Measurements from ENCODE around the gene LRFN2. TPM values are rescaled to one million over a fixed set of nuclear protein-coding genes. Genes with fewer than 3 reads are reported as not detected.

The LRFN2 gene
- total RNA-seq, 1 donor = not detected

GRCh38 chr6:40349901-40350746 is 237.0 kb downstream of the LRFN2 start:
- TF ChIP-seq CTCF (IDR thresholded peaks at IDR 0.05; ENCODE audit: extremely low read depth, low read depth, low read length) = no peak
- no peaks in the 10 kb centered on the region for H3K4me1 ChIP-seq (ENCODE audit: insufficient read depth, low read length)
- H3K4me2 ChIP-seq (ENCODE audit: insufficient read depth, low read length) = no peak overlapping the region
- H4K20me1 ChIP-seq (ENCODE audit: insufficient read depth, low read length) = no peaks in the 10 kb centered on the region
- no peak overlapping the region for H3K4me3 ChIP-seq (ENCODE audit: insufficient read depth, low read length)
- H3K27me3 ChIP-seq (ENCODE audit: insufficient read depth, low read length) = no peaks in the 10 kb centered on the region
- no peak overlapping the region for H2AFZ ChIP-seq (ENCODE audit: low read length)
- H3K79me2 ChIP-seq (ENCODE audit: insufficient read depth, low read length) = no peaks in the 10 kb centered on the region
- peak; percentile 45 for DNase-seq (ENCODE audit: insufficient read length, low spot score, missing footprints)
- H3K27ac ChIP-seq (ENCODE audit: low read depth, low read length) = no peak overlapping the region
- H3K36me3 ChIP-seq (ENCODE audit: insufficient read depth, low read length) = no peaks in the 10 kb centered on the region
- H3K9me3 ChIP-seq (ENCODE audit: low read depth, low read length) = no peaks in the 10 kb centered on the region

GRCh38 chr6:40349123-40349900 is 237.9 kb downstream of the LRFN2 start:
- Histone ChIP-seq H4K20me1 (ENCODE audit: insufficient read depth, low read length) (no peaks in the 10 kb centered on the region), H3K9me3 (ENCODE audit: low read depth, low read length) (no peaks in the 10 kb centered on the region), H2AFZ (ENCODE audit: low read length) (no peak overlapping the region), H3K4me2 (ENCODE audit: insufficient read depth, low read length) (no peak overlapping the region), H3K4me1 (ENCODE audit: insufficient read depth, low read length) (no peaks in the 10 kb centered on the region), H3K27ac (ENCODE audit: low read depth, low read length) (no peak overlapping the region), H3K27me3 (ENCODE audit: insufficient read depth, low read length) (no peaks in the 10 kb centered on the region), H3K79me2 (ENCODE audit: insufficient read depth, low read length) (no peaks in the 10 kb centered on the region), H3K4me3 (ENCODE audit: insufficient read depth, low read length) (no peak overlapping the region), H3K36me3 (ENCODE audit: insufficient read depth, low read length) (no peaks in the 10 kb centered on the region)
- DNase-seq (ENCODE audit: insufficient read length, low spot score, missing footprints) = peak; percentile 13
- TF ChIP-seq CTCF (IDR thresholded peaks at IDR 0.05; ENCODE audit: extremely low read depth, low read depth, low read length) = no peak

DNA sequence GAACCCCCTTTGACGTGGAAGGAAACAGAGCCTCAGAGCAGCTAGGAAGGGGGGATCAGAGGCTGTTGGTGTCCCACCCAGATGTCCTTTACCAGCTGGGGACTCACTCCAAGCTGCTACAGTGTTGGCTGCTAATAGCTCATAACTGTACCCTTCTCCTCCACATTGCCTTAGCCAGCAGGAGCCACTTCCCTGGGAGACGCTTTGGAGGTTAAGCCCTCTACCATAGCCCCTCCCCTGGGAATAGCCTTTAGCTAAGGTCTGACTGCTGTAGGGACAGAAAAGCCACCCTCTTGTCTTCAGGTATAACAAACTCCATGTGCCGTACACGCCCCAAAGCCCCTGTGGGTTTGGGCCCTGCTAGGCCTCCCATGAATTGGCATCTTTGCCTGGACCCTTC is 238.6 kb downstream of the LRFN2 start:
- Histone ChIP-seq H2AFZ (ENCODE audit: low read length) (no peak overlapping the region), H3K4me2 (ENCODE audit: insufficient read depth, low read length) (no peak overlapping the region)
- DNase-seq (ENCODE audit: insufficient read length, low spot score, missing footprints) = peak; percentile 64

More for the DNA sequence above, 238.6 kb downstream of the LRFN2 start:
- Histone ChIP-seq H3K4me3 (ENCODE audit: insufficient read depth, low read length) (no peak overlapping the region), H3K36me3 (ENCODE audit: insufficient read depth, low read length) (no peaks in the 10 kb centered on the region), H3K27me3 (ENCODE audit: insufficient read depth, low read length) (no peaks in the 10 kb centered on the region), H4K20me1 (ENCODE audit: insufficient read depth, low read length) (no peaks in the 10 kb centered on the region), H3K9me3 (ENCODE audit: low read depth, low read length) (no peaks in the 10 kb centered on the region), H3K27ac (ENCODE audit: low read depth, low read length) (no peak overlapping the region), H3K79me2 (ENCODE audit: insufficient read depth, low read length) (no peaks in the 10 kb centered on the region), H3K4me1 (ENCODE audit: insufficient read depth, low read length) (no peaks in the 10 kb centered on the region)
- TF ChIP-seq CTCF (IDR thresholded peaks at IDR 0.05; ENCODE audit: extremely low read depth, low read depth, low read length) = no peak

Measured in osteoblast (primary cell).